ENCODE measurements around the gene ACYP2.
"Not testable (repeated sequence)": the region's sequence is repeated elsewhere in the genome, so short reads cannot be mapped to it uniquely, and the experiment has no call there.

GRCh38 chr2:54265081-54265480 is 149.7 kb downstream of the ACYP2 start:
- not testable (repeated sequence) for TF ChIP-seq CTCF (IDR thresholded peaks at IDR 0.05); POLR2A (IDR thresholded peaks at IDR 0.05; ENCODE audit: low read depth); EP300 (IDR thresholded peaks at IDR 0.05); POLR2AphosphoS5 (IDR thresholded peaks at IDR 0.05)
